Astrocyte of the cerebellum (primary cell): ENCODE measurements around the gene STH.

Experiments used
- DNase-seq: peaks from one replicate; pipeline ENCODE4 v3.0.0-alpha.2; 2011; ENCODE audit warnings: low read depth
- H3K4me3 ChIP-seq: 2 replicates; pipeline ENCODE4 v1.5.1; 2011; ENCODE audit warnings: mild to moderate bottlenecking, low read depth, low read length, moderate library complexity
- in situ Hi-C: cut with HindIII; loops from 2 replicates; pipeline ENCODE4 v1.10.0; 2017; ENCODE audit warnings: low sequenced_read_pairs
- TF ChIP-seq, protein P1 (sequence below): IDR thresholded peaks from 2 replicates; pipeline ENCODE4 v1.5.1; 2012; ENCODE audit warnings: low read length, low read depth, moderate library complexity, mild to moderate bottlenecking; ENCODE audit errors: missing control alignments

Gene STH

DNA sequence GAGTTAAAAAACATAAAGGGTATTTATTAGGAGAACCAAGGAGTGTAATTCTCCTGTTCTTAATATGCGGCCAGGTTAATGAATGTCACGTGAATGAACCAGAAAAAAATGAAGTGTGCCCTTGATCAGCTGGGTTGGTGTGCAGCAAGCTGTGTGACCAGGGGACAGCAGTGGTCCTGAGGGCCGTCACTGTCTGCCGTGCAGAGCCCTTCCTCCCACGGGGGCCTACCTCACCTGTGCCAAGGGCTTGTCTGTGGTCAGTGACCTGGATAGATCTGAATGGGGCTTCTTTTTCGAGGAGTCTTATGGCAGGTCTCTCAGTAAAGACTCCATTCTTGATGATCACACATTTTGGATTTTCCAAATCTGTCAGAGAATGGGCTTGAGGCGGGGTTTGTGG lies 17.7 kb upstream of the STH start:
- no peak overlapping the region for H3K4me3 ChIP-seq
- TF ChIP-seq, protein P1, sequence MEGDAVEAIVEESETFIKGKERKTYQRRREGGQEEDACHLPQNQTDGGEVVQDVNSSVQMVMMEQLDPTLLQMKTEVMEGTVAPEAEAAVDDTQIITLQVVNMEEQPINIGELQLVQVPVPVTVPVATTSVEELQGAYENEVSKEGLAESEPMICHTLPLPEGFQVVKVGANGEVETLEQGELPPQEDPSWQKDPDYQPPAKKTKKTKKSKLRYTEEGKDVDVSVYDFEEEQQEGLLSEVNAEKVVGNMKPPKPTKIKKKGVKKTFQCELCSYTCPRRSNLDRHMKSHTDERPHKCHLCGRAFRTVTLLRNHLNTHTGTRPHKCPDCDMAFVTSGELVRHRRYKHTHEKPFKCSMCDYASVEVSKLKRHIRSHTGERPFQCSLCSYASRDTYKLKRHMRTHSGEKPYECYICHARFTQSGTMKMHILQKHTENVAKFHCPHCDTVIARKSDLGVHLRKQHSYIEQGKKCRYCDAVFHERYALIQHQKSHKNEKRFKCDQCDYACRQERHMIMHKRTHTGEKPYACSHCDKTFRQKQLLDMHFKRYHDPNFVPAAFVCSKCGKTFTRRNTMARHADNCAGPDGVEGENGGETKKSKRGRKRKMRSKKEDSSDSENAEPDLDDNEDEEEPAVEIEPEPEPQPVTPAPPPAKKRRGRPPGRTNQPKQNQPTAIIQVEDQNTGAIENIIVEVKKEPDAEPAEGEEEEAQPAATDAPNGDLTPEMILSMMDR, result no peak
- DNase-seq, result no peak
- in situ Hi-C loops, result no loop called here

DNA sequence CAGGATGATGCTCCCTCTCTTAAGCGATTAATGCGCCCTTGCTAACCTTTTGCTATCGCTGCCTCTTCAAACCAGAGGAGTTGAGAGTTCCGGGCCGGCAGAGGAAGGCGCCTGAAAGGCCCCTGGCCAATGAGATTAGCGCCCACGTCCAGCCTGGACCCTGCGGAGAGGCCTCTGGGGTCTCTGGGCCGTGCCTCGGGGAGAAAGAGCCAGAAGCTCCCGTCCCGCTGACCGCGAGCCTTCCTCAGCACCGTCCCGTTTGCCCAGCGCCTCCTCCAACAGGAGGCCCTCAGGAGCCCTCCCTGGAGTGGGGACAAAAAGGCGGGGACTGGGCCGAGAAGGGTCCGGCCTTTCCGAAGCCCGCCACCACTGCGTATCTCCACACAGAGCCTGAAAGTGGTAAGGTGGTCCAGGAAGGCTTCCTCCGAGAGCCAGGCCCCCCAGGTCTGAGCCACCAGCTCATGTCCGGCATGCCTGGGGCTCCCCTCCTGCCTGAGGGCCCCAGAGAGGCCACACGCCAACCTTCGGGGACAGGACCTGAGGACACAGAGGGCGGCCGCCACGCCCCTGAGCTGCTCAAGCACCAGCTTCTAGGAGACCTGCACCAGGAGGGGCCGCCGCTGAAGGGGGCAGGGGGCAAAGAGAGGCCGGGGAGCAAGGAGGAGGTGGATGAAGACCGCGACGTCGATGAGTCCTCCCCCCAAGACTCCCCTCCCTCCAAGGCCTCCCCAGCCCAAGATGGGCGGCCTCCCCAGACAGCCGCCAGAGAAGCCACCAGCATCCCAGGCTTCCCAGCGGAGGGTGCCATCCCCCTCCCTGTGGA lies 16.0 kb upstream of the STH start:
- H3K4me3 ChIP-seq, result no peak overlapping the region
- TF ChIP-seq, protein P1, result no peak
- in situ Hi-C loops, result no loop called here
- DNase-seq, result no peak

DNA sequence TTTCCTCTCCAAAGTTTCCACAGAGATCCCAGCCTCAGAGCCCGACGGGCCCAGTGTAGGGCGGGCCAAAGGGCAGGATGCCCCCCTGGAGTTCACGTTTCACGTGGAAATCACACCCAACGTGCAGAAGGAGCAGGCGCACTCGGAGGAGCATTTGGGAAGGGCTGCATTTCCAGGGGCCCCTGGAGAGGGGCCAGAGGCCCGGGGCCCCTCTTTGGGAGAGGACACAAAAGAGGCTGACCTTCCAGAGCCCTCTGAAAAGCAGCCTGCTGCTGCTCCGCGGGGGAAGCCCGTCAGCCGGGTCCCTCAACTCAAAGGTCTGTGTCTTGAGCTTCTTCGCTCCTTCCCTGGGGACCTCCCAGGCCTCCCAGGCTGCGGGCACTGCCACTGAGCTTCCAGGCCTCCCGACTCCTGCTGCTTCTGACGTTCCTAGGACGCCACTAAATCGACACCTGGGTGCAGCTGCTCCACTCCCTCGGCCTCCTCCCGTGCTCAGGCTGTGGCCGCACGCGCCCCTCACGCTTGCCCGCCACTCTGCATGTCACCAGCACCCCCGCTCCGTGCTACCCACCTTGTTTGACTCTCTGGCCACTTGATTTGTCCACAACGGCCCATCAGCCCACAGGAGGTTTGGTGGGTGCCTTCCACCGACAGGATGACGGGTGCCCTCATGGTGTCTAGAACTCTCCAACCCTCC lies 15.3 kb upstream of the STH start:
- DNase-seq, result no peak
- TF ChIP-seq, protein P1, result no peak
- in situ Hi-C loops, result no loop called here

DNA sequence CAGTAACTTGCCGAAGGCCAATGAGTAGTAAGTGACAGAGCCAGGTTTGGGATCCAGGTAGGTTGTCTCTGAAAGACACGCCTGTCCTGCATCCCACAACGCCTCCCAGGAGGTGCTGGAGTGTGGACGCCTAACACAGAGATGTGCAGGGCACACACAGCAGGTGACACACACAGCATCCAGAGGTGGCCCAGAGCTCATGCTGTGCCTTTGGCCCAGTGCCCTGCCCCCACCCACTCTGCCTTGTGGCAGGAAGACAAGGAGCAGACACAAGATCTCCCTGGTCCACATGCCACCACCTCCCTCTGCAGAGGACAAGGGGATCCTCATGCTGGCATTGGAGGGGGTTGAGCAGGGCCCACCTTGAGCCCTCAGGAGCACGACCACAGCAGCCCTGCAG lies 14.7 kb upstream of the STH start:
- TF ChIP-seq, protein P1, result no peak
- in situ Hi-C loops, result no loop called here
- DNase-seq, result no peak
- H3K4me3 ChIP-seq, result no peak overlapping the region

More for the DNA sequence above, 15.3 kb upstream of the STH start:
- H3K4me3 ChIP-seq, result no peak overlapping the region

DNA sequence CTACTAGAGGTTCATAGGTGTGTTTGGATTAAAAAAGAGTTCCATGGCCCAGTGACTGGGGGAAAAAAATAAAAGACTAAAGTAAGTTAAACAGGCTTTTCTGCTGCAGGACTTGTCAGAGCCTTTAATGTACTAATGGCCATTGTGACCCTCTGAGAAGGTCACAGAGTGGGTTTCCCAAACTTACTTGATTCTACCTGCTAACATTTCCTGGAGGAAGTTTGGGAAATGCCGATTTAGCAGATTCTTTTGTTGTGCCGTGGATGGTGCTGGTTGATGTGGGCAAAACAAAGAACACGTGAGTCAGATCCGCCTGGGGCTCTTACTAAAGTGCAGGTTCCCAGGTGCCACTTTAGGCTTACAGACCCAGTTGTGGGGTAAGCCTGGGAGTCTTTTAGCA lies 13.6 kb upstream of the STH start:
- in situ Hi-C loops, result no loop called here
- no peak overlapping the region for H3K4me3 ChIP-seq
- no peak for DNase-seq
- TF ChIP-seq, protein P1, result no peak

DNA sequence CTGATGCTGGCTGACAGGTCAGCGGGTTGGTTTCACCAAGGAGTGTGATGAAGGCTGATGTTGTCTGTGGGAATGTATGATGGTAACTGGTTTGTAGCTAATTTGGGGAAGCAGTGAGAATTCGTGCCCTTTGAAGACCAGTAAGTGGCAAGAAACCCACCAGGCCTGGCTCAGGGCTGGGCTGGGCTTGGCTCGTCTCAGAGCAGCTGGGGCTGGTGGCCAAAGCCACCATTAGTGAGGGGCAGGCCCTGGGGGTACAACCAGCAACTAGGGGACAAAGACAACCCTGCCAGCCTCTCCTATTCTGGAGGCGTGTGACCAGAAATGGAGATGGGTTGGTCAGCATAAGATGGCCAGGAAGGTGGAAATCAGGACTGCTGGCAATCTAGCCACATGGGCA lies 13.0 kb upstream of the STH start:
- TF ChIP-seq, protein P1, result no peak
- in situ Hi-C loops, result no loop called here
- no peak for DNase-seq
- no peak overlapping the region for H3K4me3 ChIP-seq
